ENCODE measurements around the gene PGBD1.
"Not testable (repeated sequence)": the region's sequence is repeated elsewhere in the genome, so short reads cannot be mapped to it uniquely, and the experiment has no call there.

PGBD1 gene

DNA sequence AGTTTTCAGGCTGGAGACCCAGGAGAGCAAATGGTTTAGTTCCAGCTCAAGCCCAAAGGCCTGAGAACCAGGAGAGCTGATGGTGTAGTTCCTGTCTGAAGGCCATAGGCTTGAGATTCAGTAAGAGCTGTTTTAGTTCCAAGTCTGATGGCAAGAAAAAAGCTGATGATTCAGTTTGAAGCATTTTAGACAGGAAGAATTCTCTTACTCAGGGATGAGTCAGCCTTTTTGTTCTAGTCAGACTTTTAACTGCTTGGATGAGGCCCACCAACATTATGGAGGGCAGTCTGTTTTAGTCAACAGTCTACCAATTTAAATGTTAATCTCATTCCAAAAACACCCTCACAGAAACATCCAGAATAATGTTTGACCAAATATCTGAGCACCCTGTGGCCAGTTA lies 11.9 kb upstream of the PGBD1 start:
- DNase-seq (ENCODE audit: low read depth in 2 of 2), result no peak

DNA sequence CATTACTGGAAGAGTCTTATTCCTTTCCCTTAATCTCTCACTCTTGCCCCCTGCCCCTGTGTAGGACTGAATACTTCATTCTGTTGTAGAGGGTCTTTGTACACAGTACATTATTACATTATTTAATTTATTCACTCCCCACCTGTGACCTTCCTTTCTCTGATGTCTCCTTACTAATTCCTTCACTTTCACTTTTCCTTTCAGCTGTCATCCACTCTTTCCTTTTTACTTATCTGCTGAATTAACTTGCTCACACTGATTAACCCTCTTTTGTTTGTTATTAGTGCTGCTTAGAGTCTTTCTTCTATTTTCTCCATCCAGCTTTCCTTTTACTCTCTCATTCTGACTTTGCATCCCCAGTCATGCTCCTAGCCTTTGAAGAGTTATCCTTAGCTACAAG lies 6.5 kb upstream of the PGBD1 start:
- no peak for DNase-seq (ENCODE audit: low read depth in 2 of 2)

DNA sequence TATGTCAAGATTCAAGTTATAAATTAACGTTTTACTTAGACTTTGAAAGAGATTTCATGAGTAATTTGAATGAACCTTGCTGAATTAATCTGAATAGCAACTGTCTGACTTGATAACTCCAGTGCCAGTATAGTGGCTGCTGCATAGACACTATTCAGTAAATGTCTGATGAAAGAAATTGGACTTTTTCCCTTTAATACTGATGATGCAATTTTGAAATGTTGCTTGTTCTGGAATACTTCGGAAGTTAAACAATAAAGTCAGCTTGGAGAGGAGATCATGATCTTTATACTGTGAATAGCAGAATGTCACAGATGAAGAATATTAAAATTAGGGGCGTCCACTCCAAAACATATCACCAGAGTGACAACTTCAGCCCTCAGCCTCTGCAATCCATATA lies 3.6 kb upstream of the PGBD1 start:
- DNase-seq (ENCODE audit: low read depth in 2 of 2), result no peak

DNA sequence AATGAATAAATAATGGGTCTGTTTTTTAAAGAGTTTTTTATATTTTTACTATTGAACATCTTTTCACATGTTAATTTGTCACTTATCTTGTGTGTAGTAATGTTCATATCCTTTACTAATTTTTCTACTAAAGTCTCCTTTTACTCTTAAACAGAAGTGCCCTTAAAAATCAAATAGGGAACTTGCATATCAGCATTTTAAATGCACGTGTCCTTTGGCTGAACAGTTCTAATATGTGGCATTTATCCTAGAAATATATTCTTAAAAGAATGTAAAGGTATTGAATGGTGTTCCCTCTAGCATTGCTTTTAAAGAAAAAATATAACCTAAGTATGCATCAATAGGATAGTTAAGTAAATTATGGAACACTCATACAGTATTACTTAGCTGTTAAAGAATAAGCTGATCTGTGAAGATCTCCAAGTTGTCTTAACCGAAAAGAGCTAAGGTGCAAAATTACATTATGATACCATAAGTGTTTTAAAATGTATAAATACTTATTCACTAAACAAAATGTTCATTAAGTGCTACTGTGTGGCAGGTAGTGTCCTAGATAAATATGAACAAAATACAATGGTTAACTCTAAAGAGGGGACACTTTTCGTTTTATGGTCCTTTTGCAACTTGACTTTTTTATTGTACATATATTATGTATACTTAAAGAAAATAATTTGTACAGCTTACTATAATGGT lies 631 bp upstream of the PGBD1 start:
- no peak for DNase-seq (ENCODE audit: low read depth in 2 of 2)

DNA sequence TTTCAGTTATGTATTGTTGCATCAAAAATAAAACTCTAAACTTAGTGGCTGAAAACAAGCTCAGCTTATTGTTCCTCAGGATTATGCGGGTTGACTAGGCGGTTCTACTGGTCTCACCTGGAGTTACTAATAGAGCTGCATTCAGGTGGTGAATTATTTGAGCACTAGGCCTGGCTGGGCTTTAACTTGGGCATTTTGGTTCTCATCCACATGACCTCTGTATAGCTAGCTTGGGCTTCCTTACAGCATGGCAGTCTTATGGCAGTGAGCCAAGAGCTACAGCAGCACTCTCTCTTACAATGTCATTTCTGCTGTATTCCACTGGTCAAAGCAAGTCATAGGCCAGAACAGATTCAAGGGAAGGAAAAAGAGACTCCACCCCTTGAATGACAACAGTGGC lies 1.6 kb downstream of the PGBD1 start:
- DNase-seq (ENCODE audit: low read depth in 2 of 2), result no peak

DNA sequence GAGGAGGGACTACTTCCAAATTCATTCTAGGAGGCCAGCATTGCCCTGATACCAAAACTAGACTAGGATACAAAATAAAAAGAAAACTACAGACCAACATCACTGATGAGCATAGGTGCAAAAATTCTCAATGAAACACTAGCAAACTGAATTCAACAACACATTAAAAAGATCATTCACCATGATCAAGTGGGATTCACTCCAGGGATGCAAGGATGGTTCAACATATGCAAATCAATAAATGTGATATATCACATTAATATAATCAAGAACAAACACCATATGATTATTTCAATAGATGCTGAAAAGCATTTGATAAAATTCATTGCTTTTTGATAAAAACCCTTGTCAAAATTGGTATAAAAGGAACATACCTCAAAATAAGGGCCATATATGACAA lies 10.2 kb downstream of the PGBD1 start:
- DNase-seq (ENCODE audit: low read depth in 2 of 2), result no peak

DNA sequence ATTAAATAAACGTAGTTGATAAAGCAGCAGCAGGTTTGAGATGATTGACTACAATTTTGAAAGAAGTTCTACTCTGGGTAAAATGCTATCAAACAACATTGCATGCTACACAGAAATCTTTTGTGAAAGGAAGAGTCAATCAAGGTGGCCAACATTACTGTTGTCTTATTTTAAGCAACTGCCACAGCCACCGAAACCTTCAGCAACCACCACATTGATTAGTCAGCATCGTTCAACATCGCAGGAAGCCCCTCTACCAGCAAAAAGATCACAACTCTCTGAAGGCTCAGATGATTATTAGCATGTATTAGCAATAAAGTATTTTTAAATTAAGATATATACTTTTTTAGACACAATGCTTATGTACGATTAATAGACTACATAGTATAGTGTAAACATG lies 14.0 kb downstream of the PGBD1 start:
- no peak for DNase-seq (ENCODE audit: low read depth in 2 of 2)

DNA sequence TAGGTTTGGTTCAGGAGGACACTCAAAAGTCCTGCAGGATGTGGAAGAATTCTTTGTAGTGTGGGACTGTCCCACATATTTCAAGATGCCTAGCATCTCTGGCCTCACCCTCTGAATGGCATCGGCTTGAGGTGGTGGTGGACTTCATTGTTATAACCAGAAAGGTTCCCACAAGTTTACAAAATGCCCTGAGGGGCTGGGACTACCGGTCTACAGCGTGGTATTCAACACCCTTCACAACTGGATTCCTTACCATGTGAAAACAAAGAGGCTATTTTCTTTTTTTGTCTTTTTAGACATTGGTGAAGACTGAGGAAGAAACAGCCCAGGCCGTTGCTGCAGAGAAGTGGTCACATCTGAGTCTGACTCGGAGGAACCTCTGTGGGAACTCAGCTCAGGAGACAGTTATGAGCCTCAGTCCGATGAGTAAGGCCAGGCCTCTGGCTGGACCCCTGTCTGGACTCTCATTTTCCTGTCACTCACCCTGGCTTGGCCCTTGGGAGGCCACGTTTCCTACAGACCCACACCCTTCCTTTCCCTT lies 15.2 kb downstream of the PGBD1 start:
- DNase-seq (ENCODE audit: low read depth in 2 of 2), result no peak

DNA sequence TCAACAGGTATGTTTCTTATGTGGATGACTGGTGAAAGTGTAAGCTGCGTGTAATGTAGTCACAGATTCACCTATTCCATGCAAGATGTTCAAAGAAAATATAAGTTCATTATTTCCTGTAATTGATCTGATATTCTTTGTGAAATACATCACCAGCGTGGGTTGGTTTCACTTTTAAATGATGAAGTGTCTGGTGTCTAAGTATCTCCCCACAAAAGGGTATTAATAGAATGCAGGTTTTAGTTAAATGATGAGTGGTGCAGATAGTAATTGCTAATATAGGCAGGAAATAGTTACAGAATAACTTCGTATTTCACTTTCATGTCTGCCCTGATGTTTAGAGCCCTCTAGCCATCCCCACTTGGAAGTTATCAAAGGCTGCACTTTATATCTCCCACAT lies 22.2 kb downstream of the PGBD1 start:
- DNase-seq (ENCODE audit: low read depth in 2 of 2), result no peak

DNA sequence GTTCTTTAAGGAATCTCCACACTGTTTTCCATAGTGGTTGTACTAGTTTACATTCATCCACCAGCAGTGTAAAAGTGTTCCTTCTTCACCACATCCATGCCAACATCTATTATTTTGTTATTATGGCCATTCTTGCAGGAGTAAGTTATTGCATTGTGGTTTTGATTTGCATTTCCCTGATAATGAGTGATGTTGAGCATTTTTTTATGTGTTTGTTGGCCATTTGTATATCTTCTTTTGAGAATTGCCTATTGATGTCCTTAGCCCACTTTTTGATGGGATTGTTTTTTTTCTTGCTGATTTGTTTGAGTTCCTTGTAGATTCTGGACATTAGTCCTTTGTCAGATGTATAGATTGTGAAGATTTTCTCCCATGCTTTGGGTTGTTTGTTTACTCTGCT lies 25.0 kb downstream of the PGBD1 start:
- DNase-seq (ENCODE audit: low read depth in 2 of 2), result not testable (repeated sequence)

DNA sequence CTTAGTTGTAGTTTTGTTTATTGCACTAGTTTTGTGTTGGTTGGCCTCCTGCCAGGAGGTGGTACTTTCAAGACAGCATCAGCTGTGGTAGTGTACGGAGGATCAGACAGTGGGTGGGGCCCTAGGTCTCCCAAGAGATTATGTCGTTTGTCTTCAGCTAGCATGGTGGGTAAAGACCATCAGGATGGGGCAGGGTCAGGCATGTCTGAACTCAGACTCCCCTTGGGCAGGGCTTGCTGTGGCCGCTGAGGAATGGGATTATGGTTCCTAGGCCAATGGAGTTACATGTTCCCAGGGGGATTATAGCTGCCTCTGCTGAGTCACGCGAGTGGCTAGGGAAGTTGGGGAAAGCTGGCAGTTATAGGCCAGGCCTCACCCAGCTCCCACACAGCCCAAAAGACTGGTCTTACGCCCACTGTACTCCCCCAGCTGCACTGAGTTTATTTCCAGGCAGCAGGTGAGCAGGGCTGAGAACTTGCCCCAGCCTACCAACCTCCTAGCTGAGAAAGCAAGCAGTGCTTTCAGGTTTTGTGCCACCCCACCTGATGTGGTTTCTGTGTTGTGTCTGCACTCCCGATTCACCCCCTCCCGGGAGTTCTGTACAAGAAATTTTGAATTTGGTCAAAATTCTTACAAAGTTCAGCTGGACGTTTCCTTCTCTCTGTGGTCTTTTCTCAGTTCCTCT lies 29.9 kb downstream of the PGBD1 start:
- DNase-seq (ENCODE audit: low read depth in 2 of 2), result no peak

DNA sequence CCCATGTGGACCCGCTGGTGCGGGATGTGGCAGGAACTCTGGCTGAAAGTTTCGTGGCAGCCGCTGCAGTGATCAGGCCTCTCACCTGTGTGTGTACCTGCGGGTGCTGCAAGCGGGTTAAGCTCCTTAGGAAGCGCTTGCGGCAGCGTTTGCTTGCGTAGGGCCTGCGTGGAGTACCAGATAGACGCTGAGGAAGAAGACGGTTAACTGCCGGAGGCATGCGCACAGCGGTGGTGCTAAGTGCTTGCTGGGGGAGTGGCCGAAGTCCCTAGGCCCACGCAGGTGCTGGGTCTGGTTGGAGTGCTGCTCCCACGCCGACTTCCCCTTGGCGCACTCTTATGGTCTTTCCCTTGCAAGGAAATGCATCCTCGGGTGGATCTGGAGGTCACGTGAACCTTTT lies 31.6 kb downstream of the PGBD1 start:
- DNase-seq (ENCODE audit: low read depth in 2 of 2), result no peak

DNA sequence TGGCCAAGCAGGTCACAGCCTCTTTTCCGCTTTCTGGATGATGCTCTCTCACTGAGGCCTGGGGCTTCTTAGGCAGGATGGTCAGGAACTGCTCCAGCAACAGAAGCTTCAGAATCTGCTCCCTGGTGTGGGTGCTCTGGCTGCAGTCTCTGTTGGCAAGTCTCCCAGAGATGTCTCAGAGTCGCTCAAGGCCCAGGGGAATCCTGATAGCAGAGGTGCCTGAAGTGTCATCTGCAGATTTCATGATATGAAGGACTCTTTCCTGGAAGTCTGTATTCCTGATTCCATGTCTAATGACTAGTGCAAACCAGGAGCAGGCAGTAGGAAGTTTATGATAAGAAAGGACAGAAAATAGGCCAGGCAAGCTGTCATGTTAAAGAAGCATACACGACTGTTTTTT lies 34.3 kb downstream of the PGBD1 start:
- DNase-seq (ENCODE audit: low read depth in 2 of 2), result no peak

DNA sequence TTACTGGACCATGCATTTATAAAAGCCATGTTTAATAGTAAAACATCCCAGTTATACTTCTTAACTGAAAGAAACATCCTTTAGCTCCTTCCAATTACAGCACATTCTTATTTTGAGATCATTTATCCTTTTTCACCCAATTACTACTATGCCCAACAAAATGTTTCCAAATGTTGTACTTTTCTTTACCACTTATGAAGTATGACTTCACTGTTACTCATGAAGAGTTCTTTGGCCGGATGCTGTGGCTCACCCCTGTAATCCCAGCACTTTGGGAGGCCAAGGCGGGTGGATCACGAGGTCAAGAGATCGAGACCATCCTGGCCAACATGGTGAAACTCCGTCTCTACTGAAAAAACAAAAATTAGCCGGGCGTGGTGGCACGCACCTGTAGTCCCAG lies 36.5 kb downstream of the PGBD1 start:
- not testable (repeated sequence) for DNase-seq (ENCODE audit: low read depth in 2 of 2)

DNA sequence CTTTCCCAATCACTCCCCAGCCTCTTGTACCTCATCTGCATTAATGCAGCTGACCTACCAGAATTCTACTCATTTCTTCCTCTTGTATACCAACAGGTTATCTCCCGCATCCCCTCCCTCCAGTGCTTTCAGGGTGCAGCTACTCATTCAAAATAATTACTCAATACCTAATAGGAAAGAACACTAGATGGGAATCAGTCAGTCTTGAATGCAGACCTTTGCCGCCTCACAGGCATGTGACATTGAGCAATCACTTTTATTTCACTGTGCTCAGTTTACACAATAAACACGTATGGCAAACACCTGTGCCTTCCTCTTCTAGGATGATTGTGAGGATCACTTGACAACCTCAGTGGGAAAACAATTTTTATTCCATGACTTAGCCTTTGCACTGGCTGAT lies 41.3 kb downstream of the PGBD1 start:
- DNase-seq (ENCODE audit: low read depth in 2 of 2), result no peak

DNA sequence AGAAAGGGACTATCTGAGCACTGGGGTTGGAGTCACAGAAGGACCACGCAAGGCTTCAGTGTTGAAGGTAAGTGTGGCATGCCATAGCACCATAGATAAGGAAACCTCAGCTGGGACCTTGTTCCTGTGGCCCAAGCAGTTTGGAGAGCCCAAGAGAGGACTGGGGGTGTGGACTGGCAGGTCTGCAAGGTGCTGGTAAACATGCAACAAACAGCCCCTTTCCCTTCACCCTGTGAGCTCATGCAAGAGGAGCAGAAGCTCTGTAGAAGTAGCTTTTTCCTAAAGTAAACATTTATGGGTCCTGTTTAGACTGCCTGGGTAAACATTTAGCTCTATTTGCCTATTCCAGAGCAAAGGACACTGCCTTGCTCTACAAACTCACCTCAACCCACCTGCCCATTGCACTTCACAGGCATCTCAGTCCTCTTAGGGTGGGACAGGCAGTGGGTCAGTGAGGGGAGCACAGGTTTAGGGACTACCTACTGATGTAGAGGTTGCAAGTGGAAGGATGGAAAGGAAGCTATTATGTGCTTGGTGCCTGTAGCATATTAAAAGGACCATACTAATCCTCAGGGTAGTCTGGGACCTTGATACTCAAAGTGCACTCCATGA lies 42.5 kb downstream of the PGBD1 start:
- DNase-seq (ENCODE audit: low read depth in 2 of 2), result no peak

DNA sequence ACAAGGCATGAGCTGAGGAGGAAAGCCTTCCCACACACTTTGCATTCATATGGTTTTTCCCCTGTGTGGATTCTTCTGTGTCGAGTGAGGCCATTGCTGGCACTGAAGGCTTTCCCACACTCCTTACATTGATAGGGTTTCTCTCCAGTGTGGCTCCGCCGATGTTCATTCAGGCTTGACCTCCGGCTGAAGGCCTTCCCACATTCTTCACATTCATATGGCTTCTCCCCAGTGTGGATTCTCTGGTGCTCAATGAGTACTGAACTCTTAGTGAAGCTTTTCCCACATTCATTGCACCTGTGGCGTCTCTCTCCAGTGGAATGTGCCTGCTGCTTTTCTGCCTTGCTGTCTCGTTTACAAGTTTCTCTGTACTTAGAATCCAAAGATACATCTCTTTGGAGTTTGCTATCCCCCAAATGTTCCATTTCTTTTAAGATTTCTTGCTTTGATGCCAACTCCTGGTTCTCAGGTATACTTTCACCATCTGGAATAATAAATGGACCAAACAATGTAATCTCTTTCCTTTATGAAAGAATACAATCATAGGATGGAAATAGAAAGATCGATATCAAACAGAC lies 45.1 kb downstream of the PGBD1 start:
- DNase-seq (ENCODE audit: low read depth in 2 of 2), result no peak

DNA sequence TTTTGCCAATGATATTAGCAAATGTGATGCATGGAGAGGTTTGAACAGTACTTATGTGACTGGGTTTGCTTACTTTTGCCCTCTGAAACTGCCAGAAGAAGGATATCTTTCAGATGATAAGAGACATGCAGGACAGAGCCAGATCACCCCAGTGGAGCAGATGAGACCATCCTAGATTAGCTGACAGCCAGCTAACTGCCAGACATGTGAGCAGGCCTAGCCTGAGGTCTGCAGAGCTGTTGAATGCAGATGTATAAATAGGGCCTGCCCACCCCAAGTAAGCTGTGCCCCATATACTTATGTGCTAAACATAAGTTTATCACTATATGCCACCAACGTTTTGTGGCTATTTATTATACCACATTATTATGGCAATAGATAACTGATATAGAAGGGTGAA lies 48.7 kb downstream of the PGBD1 start:
- DNase-seq (ENCODE audit: low read depth in 2 of 2), result no peak

DNA sequence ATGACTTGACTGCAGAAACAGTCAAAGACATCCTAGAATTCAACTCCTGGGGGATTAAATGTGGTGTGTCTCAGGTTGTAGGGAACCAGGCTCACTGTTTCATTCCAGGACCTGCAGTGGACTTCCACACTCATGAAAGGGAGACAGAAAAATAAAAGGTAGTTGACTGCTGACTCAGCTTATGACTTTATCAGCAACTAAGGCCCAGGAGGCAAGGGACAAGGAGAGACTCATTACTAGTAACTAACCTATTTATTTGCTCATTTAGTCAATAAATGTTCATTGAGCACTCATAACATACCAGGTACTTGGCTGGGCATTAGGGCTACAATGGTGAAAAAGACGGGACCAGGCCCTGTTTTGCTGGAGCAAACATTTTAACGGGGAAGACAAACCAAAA lies 51.7 kb downstream of the PGBD1 start:
- DNase-seq (ENCODE audit: low read depth in 2 of 2), result no peak

DNA sequence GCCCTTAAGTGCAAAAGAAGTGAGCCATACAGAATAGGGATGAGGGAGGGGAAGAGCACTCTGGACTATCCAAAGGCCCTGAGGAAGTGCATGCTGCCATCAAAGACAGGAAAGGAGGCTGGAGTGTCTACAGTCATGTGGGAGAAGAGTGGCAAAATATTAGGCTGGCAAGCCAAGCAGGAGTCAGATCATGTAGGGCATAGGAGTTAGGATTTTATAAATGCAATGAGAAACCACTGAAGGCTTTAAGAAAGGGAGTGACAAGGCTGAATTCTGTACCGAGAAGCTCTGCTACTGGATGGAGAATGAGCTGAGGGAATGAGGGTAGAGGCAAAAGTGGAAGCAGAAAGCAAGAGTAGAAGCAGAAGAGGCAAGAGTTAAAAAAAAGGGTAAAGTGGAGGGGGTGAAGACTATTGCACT lies 52.2 kb downstream of the PGBD1 start:
- no peak for DNase-seq (ENCODE audit: low read depth in 2 of 2)

DNA sequence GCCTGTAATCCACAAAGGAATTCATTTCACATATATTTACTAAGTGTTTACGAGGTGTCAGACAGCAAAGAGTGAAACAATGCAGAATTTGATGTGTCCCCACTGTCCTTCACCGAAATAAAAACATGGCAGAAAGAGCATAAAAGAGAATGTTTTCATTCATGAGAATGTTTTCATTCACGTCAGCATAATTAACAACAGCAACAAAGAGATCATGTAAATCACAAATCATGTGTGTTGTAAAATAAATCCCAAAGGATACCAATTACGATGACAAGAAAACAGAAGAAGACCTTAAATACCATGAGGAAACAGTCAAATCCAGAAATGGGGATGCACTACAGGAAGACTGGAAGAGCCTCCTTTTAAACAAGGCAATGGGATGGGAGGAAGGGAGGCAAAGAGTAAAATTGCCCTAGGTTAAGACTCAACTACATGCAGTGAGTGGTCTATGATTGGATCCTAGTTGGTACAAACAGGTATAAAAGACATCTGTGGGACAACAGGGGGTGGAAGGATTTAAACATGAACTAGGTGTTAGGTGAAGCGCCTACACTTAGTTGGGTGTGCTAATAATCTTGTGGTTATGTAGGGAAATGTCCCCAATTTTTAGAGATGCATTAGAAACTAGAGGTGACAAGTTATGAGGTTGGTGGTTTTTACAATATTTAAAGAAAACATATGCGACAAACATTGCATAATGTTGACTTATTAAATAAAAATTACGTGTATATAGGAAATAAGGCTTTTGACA lies 53.1 kb downstream of the PGBD1 start:
- DNase-seq (ENCODE audit: low read depth in 2 of 2), result no peak

DNA sequence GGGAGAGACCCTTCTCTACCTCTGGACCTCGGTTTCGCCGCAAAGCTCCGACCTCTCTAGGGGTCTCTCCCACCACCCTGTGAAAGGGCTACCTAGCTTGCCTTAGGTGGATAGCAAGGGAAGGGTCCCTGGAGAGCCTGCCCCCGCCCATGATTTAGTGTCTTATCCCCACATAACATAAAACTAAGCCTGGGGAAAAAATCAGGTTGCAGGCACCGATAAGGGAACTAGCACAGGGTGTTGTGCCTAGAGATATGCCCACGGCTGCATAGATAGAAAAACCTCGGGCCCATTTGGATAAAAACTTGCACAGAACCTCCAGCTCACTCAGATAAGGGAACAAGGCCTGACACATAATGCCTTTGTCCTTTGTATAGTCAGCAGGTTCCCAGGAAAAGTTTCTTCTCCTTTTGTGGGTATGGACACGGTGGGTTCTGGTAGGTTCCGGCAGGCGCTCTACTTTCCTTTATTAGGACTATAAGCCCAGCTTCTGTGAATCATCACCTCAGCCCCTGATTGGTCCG lies 53.7 kb downstream of the PGBD1 start:
- DNase-seq (ENCODE audit: low read depth in 2 of 2), result no peak
